Pancreas (tissue), 10 donors: Measurements from ENCODE around the gene ALK. TPM values are rescaled to one million over a fixed set of nuclear protein-coding genes. Genes with fewer than 3 reads are reported as not detected.

Experiments used
- ATAC-seq, 4 donors: fragments of 200-7000 bp; cut with Tn5 transposase; one replicate each; pipeline versions ENCODE4 v1.8.0 to v1.9.1; 2020; ENCODE audit warnings: mild to moderate bottlenecking in 4 of 4, moderate library complexity in 4 of 4
- DNase-seq, 6 donors: peaks; one replicate each; pipeline ENCODE4 v3.0.0-alpha.2; 2020
- FAIRE-seq: peaks from 2 replicates; lab custom pipeline; 2012; peaks lifted over from hg19 to GRCh38; lab: Jason Lieb, UNC
- H3K27ac ChIP-seq, 4 donors: fragments of 200-600 bp; sonication (generic); 1 replicate in 3 of 4; 2 replicates in 1 of 4; pipeline versions ENCODE4 v1.5.0 to v1.8.0; 2020
- H3K27me3 ChIP-seq, 4 donors: fragments of 200-600 bp; one replicate each; pipeline ENCODE4 v1.8.0; 2021
- H3K36me3 ChIP-seq, 3 donors: fragments of 200-600 bp; sonication (generic) in 1 of 3; one replicate each; pipeline versions ENCODE4 v1.5.0 to v1.8.0; 2020 to 2021
- H3K4me1 ChIP-seq, 3 donors: fragments of 200-600 bp; one replicate each; pipeline ENCODE4 v1.8.0; 2021
- H3K4me3 ChIP-seq, 4 donors: fragments of 200-600 bp; sonication (generic) in 2 of 4; one replicate each; pipeline versions ENCODE4 v1.5.0 to v1.8.0; 2020 to 2021
- H3K9me3 ChIP-seq, 4 donors: fragments of 200-600 bp; one replicate each; pipeline ENCODE4 v1.8.0; 2021
- CTCF ChIP-seq, 4 donors: fragments of 200-600 bp; sonication (generic) in 3 of 4; IDR thresholded peaks; one replicate each; pipeline versions ENCODE4 v1.5.0 to v1.8.0; 2021; ENCODE audit warnings: antibody characterized with exemption in 4 of 4
- WGBS, 2 donors: extraction: QIAGEN DNeasy Blood & Tissue Kit; methylation state at CpG; one replicate each; pipeline ENCODE4 v1.1.7; 2013; 5-methylcytosine and 5-hydroxymethylcytosine counted together
- intact Hi-C, 3 donors: fragments of 100-400 bp; cut with DNase I; formaldehyde crosslinking; loops; one replicate each; pipeline versions ENCODE4 v1.11.1 to v1.14.2; 2022
- polyA plus RNA-seq, 2 donors: library from polyadenylated mRNA; stranded (reverse); fragments of 200-250 nt; gene quantifications; one replicate each; pipeline ENCODE4 v1.2.3, GENCODE V29; 2013
- total RNA-seq, 6 donors: library from RNA; stranded (reverse); fragmentation: NEBNext Ultra II Directional in 4 of 6; extraction: Animal tissue kit (Norgen Biotek cat#: 25700) in 4 of 6; gene quantifications; one replicate each; pipeline versions ENCODE4 v1.2.1 to v1.2.4, GENCODE V29; 2021 to 2023
- donor health status: healthy with polysubstance abuse.
- donor health status: DM: no; HTN: no; CAD: no; lungs with moderate emphysema.
- donor health status: DM: no; HTN: no; CAD: no.
- donor health status: control.
- donor health status: control.
- donor health status: Bipolar disorder and iron deficiency.
- donor health status: DM: yes; HTN: yes; CAD: no.
- donor health status: DM: no; HTN: no; CAD: no.
- donor health status: DM: no; HTN: no; CAD: no.
- donor health status: DM: yes; HTN: yes; CAD: no.

The ALK gene
- total and polyA plus RNA-seq, 8 donors = 0.05 to 0.17 (median 0.09) TPM; not detected in 2

- no peak for TF ChIP-seq CTCF (IDR thresholded peaks at IDR 0.05)
- H3K9me3 ChIP-seq = no peaks in the 10 kb centered on the region
- no peaks in the 10 kb centered on the region for H3K27me3 ChIP-seq
- H3K36me3 ChIP-seq = no peaks in the 10 kb centered on the region
- H3K4me3 ChIP-seq = no peak overlapping the region
- FAIRE-seq (no peak), DNase-seq (no peak), ATAC-seq (no peak)
- intact Hi-C loops = loop anchor here in 1 of 3 donors (5.0 kb wide), 1 partner anchor 240 kb away; no protein-coding TSS in a partner anchor
- no peak overlapping the region for H3K27ac ChIP-seq
- no peaks in the 10 kb centered on the region for H3K4me1 ChIP-seq
- WGBS, 2 donors = 60 to 62% methylated on average over 5 of the region's 5 CpGs
These were observed 719.4 kb downstream of the ALK start for GRCh38 chr2:29201979-29202378.

- no peaks in the 10 kb centered on the region for H3K4me1 ChIP-seq
- H3K27ac ChIP-seq = no peak overlapping the region
- intact Hi-C loops = loop anchor here in 1 of 3 donors (10.0 kb wide), 1 partner anchor 232 kb away; no protein-coding TSS in a partner anchor
- DNase-seq (peak; percentile 47 to 82 (median 66)), FAIRE-seq (no peak), ATAC-seq (peak; percentile 61 to 97 (median 94))
- H3K9me3 ChIP-seq = no peaks in the 10 kb centered on the region
- TF ChIP-seq CTCF (IDR thresholded peaks at IDR 0.05) = peak; percentile 54 to 67 (median 56)
- H3K27me3 ChIP-seq = no peaks in the 10 kb centered on the region
- WGBS, 2 donors = 36 to 37% methylated on average over 14 of the region's 14 CpGs
- no peak overlapping the region for H3K4me3 ChIP-seq
- no peaks in the 10 kb centered on the region for H3K36me3 ChIP-seq
These were observed 724.3 kb downstream of the ALK start for GRCh38 chr2:29196792-29197788.

GRCh38 chr2:29195796-29196195 lies 725.6 kb downstream of the ALK start:
- Histone ChIP-seq H3K4me3 (no peak overlapping the region), H3K4me1 (no peaks in the 10 kb centered on the region), H3K27me3 (no peaks in the 10 kb centered on the region), H3K36me3 (no peaks in the 10 kb centered on the region), H3K9me3 (no peaks in the 10 kb centered on the region), H3K27ac (no peak overlapping the region)
- intact Hi-C loops = loop anchor here in 1 of 3 donors (10.0 kb wide), 1 partner anchor 231 kb away; no protein-coding TSS in a partner anchor
- TF ChIP-seq CTCF (IDR thresholded peaks at IDR 0.05) = no peak
- FAIRE-seq = no peak
- DNase-seq = no peak
- ATAC-seq = no peak
- WGBS, 2 donors = 72 to 80% methylated on average over 8 of the region's 8 CpGs

- TF ChIP-seq CTCF (IDR thresholded peaks at IDR 0.05) = no peak
- intact Hi-C loops = loop anchor here in 2 of 3 donors (5.0 to 10.0 kb wide), 2 partner anchors 229 to 236 kb away; no protein-coding TSS in a partner anchor
- FAIRE-seq (no peak), DNase-seq (no peak), ATAC-seq (no peak)
- no peak overlapping the region for H3K27ac ChIP-seq
- WGBS, 2 donors = 82 to 92% methylated on average over 7 of the region's 7 CpGs
- H3K36me3 ChIP-seq = no peaks in the 10 kb centered on the region
- H3K4me1 ChIP-seq = no peaks in the 10 kb centered on the region
- no peaks in the 10 kb centered on the region for H3K27me3 ChIP-seq
- no peaks in the 10 kb centered on the region for H3K9me3 ChIP-seq
- H3K4me3 ChIP-seq = no peak overlapping the region
These were observed 727.7 kb downstream of the ALK start for GRCh38 chr2:29193681-29194080.
